NOMO-1 treated with DMSO at 0.1 percent for 48 hours (cell line): ENCODE measurements around the gene IFNAR2.

Source experiments
- DNase-seq: peaks from one replicate; lab custom pipeline; 2025; ENCODE audit not compliant: unreplicated experiment; lab: John Stamatoyannopoulos, UW

IFNAR2 gene

GRCh38 chr21:33229784-33230544, at the start of gene IFNAR2:
Gene IFNAR2, plus strand, starts transcription at chr21:33229938. Its CDS starts 11,985 bp downstream, at chr21:33241923.
- peak; percentile 51 for DNase-seq

GRCh38 chr21:33185852-33186251, 43.9 kb upstream of the IFNAR2 start:
- no peak for DNase-seq

- no peak for DNase-seq
Observed at GRCh38 chr21:33187276-33187675, 42.5 kb upstream of the IFNAR2 start.

GRCh38 chr21:33189237-33189636, 40.5 kb upstream of the IFNAR2 start:
- no peak for DNase-seq

- DNase-seq, result no peak
Observed at GRCh38 chr21:33189824-33190223, 39.9 kb upstream of the IFNAR2 start.

- DNase-seq, result peak; percentile 56
Observed at GRCh38 chr21:33196941-33197374, 32.8 kb upstream of the IFNAR2 start.

- no peak for DNase-seq
Observed at GRCh38 chr21:33197496-33197895, 32.2 kb upstream of the IFNAR2 start.

- peak; percentile 89 for DNase-seq
Observed at GRCh38 chr21:33198346-33199099, 31.2 kb upstream of the IFNAR2 start.

GRCh38 chr21:33199100-33199464, 30.7 kb upstream of the IFNAR2 start:
- DNase-seq, result no peak

- DNase-seq, result peak; percentile 95
Observed at GRCh38 chr21:33199516-33200217, 30.1 kb upstream of the IFNAR2 start.

GRCh38 chr21:33201956-33202355, 27.8 kb upstream of the IFNAR2 start:
- DNase-seq, result no peak

GRCh38 chr21:33202464-33203363, 27.0 kb upstream of the IFNAR2 start:
- peak; percentile 75 for DNase-seq

GRCh38 chr21:33203371-33203724, 26.4 kb upstream of the IFNAR2 start:
- no peak for DNase-seq

- DNase-seq, result peak; percentile 84
Observed at GRCh38 chr21:33205476-33205875, 24.3 kb upstream of the IFNAR2 start.

GRCh38 chr21:33206771-33207281, 22.9 kb upstream of the IFNAR2 start:
- peak; percentile 57 for DNase-seq

GRCh38 chr21:33207449-33208149, 22.1 kb upstream of the IFNAR2 start:
- no peak for DNase-seq

GRCh38 chr21:33208534-33208933, 21.2 kb upstream of the IFNAR2 start:
- DNase-seq, result no peak

GRCh38 chr21:33211305-33211704, 18.4 kb upstream of the IFNAR2 start:
- no peak for DNase-seq

GRCh38 chr21:33211732-33212131, 18.0 kb upstream of the IFNAR2 start:
- DNase-seq, result no peak
